A673 (cell line): ENCODE results near the gene MRPL24. TPM values are rescaled to one million over a fixed set of nuclear protein-coding genes. Genes with fewer than 3 reads are reported as not detected.

ENCODE experiments used
- BruUV-seq: library from RNA; stranded (reverse); fragments of 400-500 nt; replicated peaks from 2 replicates; lab custom pipeline; 2021; lab: Mats Ljungman, UMichigan
- CTCF ChIA-PET: fragments of 300-600 bp; sonication (Branson Sonifier 250); formaldehyde crosslinking; loops from one replicate; lab custom pipeline; 2022; ENCODE audit warnings: antibody characterized with exemption; lab: Charles Lee
- POLR2A ChIA-PET: fragments of 300-600 bp; sonication (Branson Sonifier 250); formaldehyde crosslinking; loops from one replicate; lab custom pipeline; 2022; ENCODE audit warnings: antibody characterized with exemption; ENCODE audit not compliant: low non-redundant PET; lab: Charles Lee
- DNase-seq: peaks from one replicate; pipeline ENCODE4 v3.0.0-alpha.2; 2015; ENCODE audit warnings: low spot score
- H3K27ac ChIP-seq: fragments of 200-600 bp; sonication (generic); 2 replicates; pipeline ENCODE4 v1.5.1; 2016; ENCODE audit warnings: mixed run types, low read depth, mild to moderate bottlenecking, mixed read lengths, antibody characterized with exemption, low read length; ENCODE audit not compliant: poor library complexity, severe bottlenecking
- H3K27me3 ChIP-seq: fragments of 200-600 bp; sonication (generic); replicated peaks from 2 replicates; pipeline ENCODE4 v1.6.1; 2017; ENCODE audit warnings: mixed run types, low read depth, mild to moderate bottlenecking, mixed read lengths, antibody characterized with exemption, low read length; ENCODE audit not compliant: insufficient read depth, poor library complexity
- H3K36me3 ChIP-seq: fragments of 200-600 bp; sonication (generic); 2 replicates; pipeline ENCODE4 v1.6.1; 2016; ENCODE audit warnings: mixed run types, mild to moderate bottlenecking, mixed read lengths, antibody characterized with exemption, low read length; ENCODE audit not compliant: insufficient read depth, poor library complexity, severe bottlenecking
- H3K4me1 ChIP-seq: fragments of 200-600 bp; sonication (generic); 2 replicates; pipeline ENCODE4 v1.6.1; 2017; ENCODE audit warnings: mixed run types, mild to moderate bottlenecking, mixed read lengths, antibody characterized with exemption, low read length; ENCODE audit not compliant: insufficient read depth, poor library complexity, severe bottlenecking
- H3K4me3 ChIP-seq: fragments of 200-600 bp; sonication (generic); 2 replicates; pipeline ENCODE4 v1.5.1; 2016; ENCODE audit warnings: low read depth, mixed run types, mild to moderate bottlenecking, mixed read lengths, low read length; ENCODE audit not compliant: poor library complexity, severe bottlenecking
- H3K9me3 ChIP-seq: fragments of 200-600 bp; sonication (generic); 2 replicates; pipeline ENCODE4 v1.6.1; 2016; ENCODE audit warnings: mixed run types, low read depth, mild to moderate bottlenecking, mixed read lengths, antibody characterized with exemption, low read length; ENCODE audit not compliant: poor library complexity, severe bottlenecking
- EZH2 ChIP-seq: fragments of 200-600 bp; sonication (generic); IDR thresholded peaks from 2 replicates; pipeline ENCODE4 v1.6.1; 2017; ENCODE audit warnings: borderline replicate concordance, low read depth, mild to moderate bottlenecking, mixed read lengths, antibody characterized with exemption, low read length; ENCODE audit not compliant: poor library complexity, severe bottlenecking
- intact Hi-C: fragments of 100-400 bp; cut with micrococcal nuclease; formaldehyde crosslinking; loops from one replicate; pipeline ENCODE4 v1.10.0; 2022; ENCODE audit not compliant: unreplicated experiment
- total RNA-seq: library from RNA; stranded (reverse); gene quantifications from 2 replicates; pipeline ENCODE4 v1.2.3, GENCODE V29; 2021
- TF ChIP-seq, protein P1 (sequence below): fragments of 300-800, 200-600 bp; sonication (generic); conservative IDR thresholded peaks from 2 replicates; pipeline ENCODE4 v1.5.1; 2017; ENCODE audit warnings: low read depth, mild to moderate bottlenecking, antibody characterized with exemption, low read length, moderate library complexity, mixed read lengths

Gene MRPL24
- total RNA-seq, 1 experiment from 2014 or later = 85.7 TPM

- BruUV-seq = no TSS peak
- Histone ChIP-seq H3K4me1 (peaks cover 44% of the 10 kb centered on the region), H3K27ac (peak overlapping the region; percentile 98), H3K36me3 (peaks cover 6% of the 10 kb centered on the region), H3K9me3 (no peaks in the 10 kb centered on the region), H3K4me3 (peak overlapping the region; percentile 92), H3K27me3 (no peaks in the 10 kb centered on the region)
- DNase-seq = peak; percentile 41
- ChIA-PET CTCF (no interaction called here), POLR2A (interaction anchor here (0.7 kb wide), 1 partner anchor 638 kb away, joined by 3 read pairs; no protein-coding TSS in a partner anchor)
- TF ChIP-seq, protein P1, sequence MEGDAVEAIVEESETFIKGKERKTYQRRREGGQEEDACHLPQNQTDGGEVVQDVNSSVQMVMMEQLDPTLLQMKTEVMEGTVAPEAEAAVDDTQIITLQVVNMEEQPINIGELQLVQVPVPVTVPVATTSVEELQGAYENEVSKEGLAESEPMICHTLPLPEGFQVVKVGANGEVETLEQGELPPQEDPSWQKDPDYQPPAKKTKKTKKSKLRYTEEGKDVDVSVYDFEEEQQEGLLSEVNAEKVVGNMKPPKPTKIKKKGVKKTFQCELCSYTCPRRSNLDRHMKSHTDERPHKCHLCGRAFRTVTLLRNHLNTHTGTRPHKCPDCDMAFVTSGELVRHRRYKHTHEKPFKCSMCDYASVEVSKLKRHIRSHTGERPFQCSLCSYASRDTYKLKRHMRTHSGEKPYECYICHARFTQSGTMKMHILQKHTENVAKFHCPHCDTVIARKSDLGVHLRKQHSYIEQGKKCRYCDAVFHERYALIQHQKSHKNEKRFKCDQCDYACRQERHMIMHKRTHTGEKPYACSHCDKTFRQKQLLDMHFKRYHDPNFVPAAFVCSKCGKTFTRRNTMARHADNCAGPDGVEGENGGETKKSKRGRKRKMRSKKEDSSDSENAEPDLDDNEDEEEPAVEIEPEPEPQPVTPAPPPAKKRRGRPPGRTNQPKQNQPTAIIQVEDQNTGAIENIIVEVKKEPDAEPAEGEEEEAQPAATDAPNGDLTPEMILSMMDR = no peak
- no peak for TF ChIP-seq EZH2
- intact Hi-C loops = loop anchor here (2.0 kb wide), 1 partner anchor 17 kb away; the partner anchor contains the start of gene PRCC
Measured at GRCh38 chr1:156750191-156750672, 9.3 kb upstream of the MRPL24 start.

- peak overlapping the region; percentile 92 for H3K4me3 ChIP-seq
- H3K4me1 ChIP-seq = peaks cover 44% of the 10 kb centered on the region
- peak overlapping the region; percentile 98 for H3K27ac ChIP-seq
- H3K36me3 ChIP-seq = peaks cover 12% of the 10 kb centered on the region
- no peaks in the 10 kb centered on the region for H3K9me3 ChIP-seq
- H3K27me3 ChIP-seq = no peaks in the 10 kb centered on the region
- no peak for TF ChIP-seq EZH2
- TF ChIP-seq, protein P1 = no peak
- intact Hi-C loops = loop anchor here (2.0 kb wide), 1 partner anchor 17 kb away; the partner anchor contains the start of gene PRCC
- peak; percentile 25 for DNase-seq
- BruUV-seq = no TSS peak
- ChIA-PET CTCF (no interaction called here), POLR2A (no interaction called here)
Measured at GRCh38 chr1:156749419-156750118, 8.7 kb upstream of the MRPL24 start.

- no peaks in the 10 kb centered on the region for H3K9me3 ChIP-seq
- peak; percentile 29 for DNase-seq
- intact Hi-C loops = no loop called here
- peaks cover 17% of the 10 kb centered on the region for H3K36me3 ChIP-seq
- TF ChIP-seq EZH2 = no peak
- TF ChIP-seq, protein P1 = no peak
- POLR2A ChIA-PET = no interaction called here
- H3K27me3 ChIP-seq = no peaks in the 10 kb centered on the region
- H3K4me3 ChIP-seq = peak overlapping the region; percentile 92
- no TSS peak for BruUV-seq
- H3K27ac ChIP-seq = peak overlapping the region; percentile 98
- CTCF ChIA-PET = no interaction called here
- peaks cover 44% of the 10 kb centered on the region for H3K4me1 ChIP-seq
Measured at GRCh38 chr1:156748670-156749418, 8.0 kb upstream of the MRPL24 start.
